HG03159 (cell line): ENCODE results near the gene SMC3.
"Not testable (repeated sequence)": the region's sequence is repeated elsewhere in the genome, so short reads cannot be mapped to it uniquely, and the experiment has no call there.

Source experiments
- ATAC-seq: cut with Tn5 transposase; IDR thresholded peaks from one replicate; pipeline ENCODE4 v1.9.1; 2021; ENCODE audit warnings: mild to moderate bottlenecking, moderate library complexity; ENCODE audit not compliant: unreplicated experiment

Gene SMC3

DNA sequence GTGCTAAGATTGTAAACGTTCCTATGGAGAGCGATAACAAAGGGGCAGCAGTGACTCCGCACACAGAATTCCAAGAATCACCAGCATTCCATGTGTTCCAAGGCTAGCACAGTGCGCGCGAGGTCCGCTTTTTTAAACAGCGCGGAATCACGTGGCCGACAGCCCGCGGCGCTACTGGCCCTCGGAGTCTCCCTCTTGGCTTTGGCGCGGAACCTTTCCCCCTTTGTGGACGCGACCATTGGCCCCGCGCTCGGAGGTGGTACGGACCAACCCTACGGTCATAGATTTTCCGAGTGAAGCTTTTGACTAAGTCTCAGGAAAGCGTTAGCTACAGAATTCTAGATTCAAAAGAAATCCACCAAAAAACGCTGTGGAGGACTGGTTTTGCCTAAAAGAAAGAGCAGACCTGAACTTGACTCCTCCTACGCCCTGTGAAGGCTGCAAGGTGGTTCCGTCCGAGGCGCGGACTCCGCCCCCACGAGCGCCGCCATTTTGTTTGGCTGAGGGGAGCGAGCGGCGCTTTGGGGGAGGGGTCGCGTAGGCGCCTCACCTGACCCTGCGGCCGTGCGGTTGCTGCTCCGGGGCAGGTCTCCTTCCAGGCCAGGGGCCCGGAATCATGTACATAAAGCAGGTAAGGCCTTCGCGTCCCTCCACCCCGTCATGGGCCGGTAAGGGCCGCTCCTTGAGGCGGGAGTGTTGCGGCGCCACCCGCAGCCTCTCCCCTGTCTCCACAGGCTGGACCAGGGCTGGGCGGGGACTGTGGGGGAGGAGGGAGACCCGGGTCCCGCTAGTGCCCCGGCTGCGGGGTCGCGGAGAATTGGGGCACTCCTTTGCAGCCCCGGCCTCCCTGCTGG lies at the start of gene SMC3:
Gene SMC3 (plus strand): TSS at position 495 of the 854 bp plus-strand sequence. CDS start 122 bp downstream, at position 617.
- peak; percentile 84 for ATAC-seq

DNA sequence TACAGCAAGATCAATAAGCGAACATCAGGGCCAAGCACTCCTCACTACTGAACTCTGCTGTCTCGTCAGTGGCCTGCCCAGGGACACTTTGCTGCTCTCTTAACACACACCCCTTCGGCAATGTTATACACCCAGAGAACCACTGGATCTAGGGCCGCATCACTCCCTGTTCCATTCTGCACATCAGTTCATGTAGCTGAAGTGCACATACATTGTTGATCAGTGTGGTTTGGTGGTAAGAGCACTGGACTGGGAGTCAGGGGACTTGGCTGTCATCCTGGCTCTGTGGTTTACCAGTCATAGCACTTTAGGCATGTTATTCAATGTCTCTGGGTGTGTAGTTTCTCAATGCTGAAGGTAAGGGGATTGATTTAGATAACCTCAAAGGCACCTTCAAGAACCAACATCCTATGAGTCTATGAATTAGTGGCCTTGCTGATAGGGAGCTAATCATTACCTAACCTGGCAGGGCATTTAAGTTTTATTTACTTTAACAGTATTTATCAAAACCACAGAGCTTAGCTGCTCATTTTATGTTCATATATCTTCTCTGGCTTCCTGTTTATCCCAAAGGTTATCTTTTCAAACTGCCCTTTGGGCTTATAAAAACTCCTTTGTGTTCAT lies 45.0 kb upstream of the SMC3 start:
- ATAC-seq: no peak

DNA sequence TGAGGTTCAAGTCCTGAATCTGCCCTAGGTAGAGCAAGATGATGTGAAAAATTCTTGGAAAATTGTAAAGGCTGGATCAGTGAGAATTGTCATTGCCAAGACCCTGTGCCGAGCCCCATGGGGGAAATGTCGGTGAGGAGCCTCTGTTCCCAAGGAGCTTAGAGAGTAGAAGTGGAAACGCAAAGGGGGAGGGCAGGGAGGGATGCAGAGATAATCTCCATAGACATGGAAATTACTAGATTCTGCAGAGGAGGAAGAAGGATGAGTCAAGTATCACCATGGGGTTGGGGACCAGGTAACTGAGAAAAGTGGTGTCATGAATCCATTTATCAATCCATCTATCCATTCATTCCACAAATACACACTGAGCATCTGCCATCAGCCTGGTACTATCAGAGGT lies 43.8 kb upstream of the SMC3 start:
- no peak for ATAC-seq

DNA sequence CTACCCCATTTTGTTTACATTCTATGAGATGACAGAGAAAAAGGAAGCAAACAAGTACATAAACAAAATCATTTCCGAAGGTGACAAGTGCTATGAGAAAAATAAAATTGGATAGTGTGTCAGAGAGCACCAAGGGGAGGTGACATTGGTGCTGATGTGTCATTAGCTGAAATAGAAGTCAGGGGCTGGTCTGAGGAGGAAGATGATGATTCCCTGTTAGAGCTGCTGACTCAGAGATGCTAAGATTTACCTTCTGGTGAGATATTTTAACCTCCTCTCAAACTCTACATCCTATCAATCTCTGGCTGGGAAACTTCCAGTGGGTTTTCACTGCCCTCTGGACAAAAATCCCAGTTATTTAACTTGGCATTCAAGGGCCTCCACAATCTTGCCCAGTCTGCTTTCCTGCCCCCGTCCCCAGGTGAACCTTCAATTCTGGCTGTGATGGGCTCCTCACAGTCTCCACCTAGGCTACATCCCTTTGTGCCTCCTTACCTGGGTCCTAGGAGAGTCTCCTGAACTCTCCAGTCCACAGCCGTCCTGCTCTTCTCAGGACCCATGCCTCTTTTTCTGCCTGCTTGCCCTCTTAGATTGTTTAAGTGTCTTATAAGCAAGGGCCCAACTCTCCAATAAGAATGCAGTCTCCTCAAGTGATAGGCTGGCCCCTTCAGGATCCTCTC lies 43.2 kb upstream of the SMC3 start:
- ATAC-seq: no peak

DNA sequence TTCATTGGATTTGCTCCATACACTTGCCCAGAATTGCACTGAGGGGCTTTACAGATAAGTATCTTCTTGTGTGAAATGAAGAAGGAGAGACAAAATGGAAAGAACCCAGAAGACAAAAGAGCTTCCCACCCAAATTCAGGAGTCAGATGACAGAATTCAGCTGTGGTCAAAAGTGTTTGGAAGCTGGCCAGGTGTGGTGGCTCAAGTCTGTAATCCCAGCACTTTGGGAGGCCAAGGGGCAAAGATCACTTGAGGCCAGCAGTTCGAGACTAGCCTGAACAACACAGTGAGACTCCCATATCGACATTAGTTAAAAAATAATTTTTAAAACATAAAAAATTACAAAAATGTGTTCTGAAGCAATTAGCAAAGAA lies 42.6 kb upstream of the SMC3 start:
- no peak for ATAC-seq

DNA sequence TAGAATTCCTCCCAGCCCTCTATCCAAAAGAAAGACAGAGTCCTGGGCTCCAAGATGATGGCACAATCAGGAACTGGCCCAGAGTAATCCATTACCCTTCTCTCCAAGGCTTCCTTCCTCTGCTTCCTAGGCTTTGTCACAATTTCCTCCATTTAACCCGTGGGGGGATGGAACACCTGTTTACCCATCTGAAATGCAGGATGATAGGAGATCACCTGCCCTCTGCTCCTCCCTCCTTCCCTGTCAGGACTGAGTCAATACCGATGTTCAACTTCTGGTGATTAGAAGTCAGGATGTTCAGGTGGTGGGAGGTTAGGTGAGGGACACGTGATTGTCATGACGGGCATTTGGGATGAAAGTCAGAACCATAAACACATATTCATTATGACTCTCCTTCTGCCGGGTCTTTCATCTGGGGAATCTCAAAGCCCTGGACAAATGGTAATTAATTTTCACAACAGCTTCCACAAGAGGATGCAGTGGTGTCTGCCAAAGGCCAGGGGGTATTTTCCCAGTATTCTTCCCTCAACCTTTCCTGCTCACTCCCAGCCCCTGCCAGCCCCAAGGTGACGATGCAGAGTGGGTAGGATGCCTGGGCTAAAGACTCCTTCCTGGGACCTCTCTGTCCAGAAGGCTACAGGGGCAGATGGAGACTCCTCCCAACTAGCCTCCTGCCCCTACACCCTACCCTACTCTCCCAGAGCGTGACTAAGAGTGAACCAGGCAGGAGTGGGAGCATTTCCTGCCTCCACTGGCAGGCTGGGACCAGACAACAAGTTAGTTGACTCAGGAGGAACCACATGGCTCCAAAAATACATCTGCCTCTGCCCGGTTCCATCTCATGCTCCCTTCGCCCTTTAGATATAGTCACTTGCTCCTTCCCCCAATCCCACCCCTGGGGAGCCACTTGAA lies 41.9 kb upstream of the SMC3 start:
- ATAC-seq: no peak

DNA sequence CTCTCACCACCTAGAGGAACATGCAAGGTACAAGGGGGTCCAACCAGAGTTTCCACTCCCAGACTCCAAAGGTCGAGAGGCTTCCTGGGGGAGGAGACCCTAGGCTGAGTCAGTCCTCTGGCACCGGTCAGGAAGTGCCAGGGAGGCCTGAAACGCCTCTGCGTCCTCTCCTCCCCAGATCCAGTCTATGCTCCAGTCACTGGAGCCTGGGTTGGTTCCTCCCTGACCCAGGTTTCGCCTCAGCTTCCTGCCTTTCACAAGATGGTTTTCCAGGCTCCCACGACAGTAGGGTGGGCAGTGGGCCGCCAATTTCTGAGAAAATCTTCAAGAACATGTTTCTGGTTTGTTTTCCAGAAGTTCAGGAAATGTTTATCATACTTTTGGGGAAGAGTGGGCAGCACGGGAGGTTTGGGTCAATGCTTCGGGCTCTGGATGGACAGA lies 39.7 kb upstream of the SMC3 start:
- no peak for ATAC-seq

DNA sequence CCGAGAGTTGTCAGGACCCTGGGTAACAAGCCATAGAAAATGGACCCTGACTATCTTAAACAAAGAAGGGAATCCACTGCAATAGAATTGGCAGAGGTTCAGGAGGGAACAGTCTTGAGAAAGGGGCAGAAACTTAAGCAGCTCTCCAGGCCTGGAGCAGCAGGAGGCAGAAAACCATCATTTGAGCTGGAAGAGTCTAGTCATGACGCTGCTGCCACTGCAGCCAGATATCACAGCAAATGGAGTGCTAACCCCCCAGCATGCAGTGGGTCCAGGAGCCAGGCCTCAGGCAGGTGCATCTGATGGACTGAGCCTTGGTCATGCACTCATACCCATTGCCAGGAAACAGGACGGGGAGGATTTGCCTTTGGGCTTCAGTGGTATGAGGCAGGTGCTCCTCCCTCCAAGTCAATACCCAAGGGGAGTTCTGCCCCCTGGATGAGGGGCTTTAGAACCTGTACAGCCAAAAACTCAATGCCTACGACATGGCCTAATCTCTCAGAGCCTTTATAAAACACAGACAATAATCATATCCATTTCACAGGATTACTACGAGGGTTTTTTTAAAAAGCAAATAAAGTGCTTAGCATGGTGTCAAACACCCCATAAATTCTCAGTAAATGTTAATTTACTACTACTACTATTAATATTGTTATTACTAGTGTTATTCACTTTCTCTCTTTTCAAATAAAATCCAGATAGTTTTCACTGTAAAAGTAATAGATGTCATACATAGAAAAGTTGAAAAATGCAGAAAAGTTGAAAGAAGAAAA lies 39.1 kb upstream of the SMC3 start:
- ATAC-seq: peak; percentile 15

DNA sequence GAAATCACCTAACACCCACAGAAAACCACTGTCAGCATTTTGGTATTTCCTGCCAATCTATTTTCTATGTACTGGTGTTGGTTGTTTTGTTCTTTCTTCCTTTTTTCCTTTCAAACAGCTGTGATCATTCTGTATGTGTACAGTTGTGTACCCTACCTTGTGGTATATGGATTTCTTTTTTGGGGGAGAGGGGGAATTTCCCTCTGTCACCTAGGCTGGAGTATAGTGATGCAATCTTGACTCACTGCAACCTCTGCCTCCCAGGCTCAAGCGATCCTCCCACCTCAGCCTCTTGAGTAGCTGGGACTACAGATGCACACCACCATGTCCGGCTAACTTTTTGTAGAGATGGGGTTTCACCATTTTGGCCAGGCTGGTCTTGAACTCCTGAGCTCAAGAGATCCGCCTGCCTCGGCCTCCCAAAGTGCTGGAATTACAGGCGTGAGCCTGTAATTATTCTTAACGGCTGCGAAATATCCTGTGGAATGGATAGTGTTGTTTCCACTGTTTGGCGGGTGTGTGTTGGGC lies 38.4 kb upstream of the SMC3 start:
- ATAC-seq: peak; percentile 56

DNA sequence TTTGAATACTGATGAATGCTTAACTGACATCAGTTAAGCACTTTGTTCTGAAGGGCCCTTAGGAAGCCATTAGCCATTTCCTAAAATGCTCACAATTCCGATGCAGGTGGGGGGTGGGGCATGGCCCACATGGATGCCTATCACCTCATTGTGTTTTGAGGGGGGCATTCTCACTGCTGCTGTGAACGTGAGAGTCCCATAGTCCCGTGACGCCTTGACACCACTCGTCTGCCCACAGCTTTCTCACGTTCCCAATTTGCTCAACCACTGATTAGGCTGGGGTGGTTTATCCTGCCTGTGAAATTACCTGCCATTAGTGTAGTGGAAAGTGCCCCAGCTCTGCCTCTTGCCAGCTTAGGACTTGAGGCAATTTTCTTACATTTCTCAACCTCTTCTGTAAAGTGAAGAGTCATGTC lies 37.9 kb upstream of the SMC3 start:
- ATAC-seq: no peak

DNA sequence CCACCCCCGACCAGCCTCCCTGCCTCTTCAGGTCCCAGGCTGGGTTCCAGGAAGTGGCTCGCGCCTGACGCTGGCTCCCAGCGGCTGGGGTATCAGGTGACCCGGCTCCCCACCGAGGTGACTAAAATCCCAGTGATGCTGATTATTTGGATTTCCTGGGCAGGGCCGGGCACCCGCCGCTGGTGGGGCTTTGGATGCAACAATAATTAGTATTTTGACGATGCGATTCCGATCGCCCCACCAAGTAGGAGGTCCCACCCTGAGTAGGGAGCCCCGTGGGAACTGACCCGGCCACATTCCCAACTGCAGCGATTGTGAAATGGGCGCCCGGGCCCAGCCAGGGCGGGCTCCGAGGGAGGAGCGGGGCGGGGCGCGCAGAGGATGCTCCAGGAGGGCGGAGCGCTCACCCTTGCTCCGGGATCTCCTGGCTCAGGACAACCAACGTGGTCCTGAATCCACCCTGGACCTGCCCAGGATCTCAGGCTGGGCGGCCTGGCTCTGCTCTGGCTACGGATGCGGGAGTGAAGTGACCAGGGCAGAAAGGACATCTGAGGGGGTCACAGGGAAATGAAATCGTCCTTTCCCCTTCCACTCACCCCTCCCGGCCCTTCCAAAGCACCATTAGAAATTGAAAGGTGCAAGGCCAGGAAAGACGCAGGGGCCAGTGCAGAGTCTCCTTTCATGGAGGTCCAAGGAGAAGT lies 37.2 kb upstream of the SMC3 start:
- ATAC-seq: no peak

DNA sequence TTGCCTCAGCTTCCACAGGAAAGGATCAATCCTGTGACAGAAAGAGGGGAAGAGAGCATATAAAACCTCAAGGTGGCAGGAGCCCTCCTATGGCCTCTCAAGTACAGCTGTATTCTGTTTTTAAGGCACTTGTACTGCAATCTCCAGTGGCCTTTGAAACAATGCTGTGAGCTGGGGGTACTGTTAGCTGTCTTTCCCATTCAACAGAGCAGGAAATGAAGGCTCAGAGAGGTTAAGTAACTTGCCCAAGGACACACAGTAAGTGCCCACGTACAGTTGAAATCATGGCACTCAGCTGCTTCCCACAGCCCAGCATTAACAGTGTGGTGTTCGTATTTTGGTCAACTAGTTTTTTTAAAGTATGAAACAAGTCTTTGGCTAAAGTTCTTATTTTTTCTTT lies 35.8 kb upstream of the SMC3 start:
- no peak for ATAC-seq

DNA sequence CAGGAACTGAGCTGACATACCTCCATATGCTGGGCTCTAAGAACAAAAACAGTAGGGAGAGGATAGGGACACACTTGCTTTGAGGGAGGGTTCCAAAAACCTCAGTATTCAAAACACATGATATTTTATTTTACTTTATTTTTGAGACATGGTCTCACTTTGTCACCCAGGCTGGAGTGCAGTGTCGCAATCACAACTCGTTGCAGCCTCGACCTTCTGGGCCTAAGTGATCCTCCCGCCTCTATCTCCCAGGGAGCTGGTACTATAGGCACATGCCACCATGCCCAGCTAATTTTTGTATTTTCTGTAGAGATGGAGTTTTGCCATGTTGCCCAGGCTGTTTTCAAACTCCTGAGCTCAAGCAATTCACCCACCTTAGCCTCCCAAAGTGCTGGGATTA lies 34.9 kb upstream of the SMC3 start:
- not testable (repeated sequence) for ATAC-seq

DNA sequence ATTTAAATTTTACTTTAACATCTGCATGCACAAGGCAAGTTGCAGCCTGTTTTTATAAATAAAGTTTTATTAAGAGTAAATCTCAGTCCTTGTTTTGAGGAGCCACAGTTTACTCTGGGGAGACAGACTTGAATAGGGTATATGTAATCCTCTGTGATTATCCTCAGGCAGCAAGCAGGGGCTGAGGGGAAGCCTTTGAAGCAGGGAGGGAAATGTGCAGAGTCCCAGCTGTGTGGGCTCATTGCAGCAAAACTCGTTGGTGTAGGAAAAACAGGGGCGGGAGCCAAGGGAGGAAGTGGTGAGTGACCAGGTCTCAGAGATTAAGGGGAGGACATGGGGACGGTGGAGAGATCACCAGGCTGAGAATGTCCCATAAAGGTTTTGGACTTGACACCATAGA lies 34.3 kb upstream of the SMC3 start:
- ATAC-seq: no peak

DNA sequence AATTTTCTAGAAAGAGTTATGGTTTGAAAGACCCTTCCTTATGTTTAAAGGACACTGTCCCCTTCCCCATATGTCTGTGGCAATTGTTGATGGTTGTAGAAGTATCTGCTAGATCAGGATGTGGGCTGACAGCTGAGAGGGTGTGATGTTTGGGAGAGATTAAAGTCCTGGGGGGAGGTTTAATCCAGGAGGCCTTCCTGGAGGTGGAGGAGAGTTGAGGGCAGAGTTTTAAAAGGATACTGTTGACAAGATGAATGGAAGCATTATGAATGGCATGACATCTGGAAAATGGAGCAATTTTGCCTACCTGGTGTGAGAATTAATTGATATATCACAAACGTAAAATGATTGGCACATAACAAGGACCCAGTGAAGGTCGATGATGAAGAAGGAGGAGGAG lies 32.9 kb upstream of the SMC3 start:
- ATAC-seq: no peak

DNA sequence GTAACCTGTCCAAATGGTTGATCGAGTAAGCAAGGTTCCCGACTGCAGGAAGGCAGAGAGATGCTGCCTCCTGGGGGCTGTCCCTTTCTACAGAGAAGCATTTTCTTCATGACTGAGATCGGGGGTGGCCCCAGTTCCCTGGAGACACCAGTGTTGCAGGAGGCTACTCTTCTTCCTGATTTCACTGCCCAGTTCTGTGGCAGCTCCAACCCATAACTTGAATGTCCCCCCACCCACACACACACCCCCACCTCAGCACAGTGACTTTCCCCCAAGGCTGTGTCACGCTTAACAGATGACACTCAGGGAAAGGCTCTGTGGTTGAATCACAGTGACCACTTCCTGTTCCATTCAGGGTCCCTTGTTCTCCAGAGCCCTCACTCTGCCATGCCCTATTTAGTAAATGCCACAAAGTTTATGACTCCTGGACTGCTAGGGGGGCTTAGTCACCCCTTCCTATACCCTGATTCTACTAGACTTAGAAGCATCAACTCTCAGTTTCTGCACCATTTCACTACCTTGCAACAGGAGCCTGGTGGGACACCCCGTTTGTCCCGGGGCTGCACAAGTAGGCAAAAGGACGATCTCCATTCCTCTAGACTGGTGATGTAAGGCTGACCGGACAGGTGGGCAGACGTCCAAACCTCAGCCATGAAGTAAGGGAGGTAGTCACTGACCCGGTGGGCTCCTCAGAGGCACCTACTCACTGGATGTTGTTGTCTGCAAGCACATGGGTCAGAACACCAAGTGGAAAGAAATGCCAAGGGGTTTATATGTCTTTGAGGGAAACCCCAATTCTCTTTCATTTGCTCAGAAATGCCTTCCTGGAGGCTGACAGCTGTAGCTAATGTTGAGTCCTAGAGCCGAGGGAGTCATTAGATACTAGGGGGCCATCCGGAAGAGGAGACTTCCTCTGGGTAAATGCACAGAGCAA lies 31.3 kb upstream of the SMC3 start:
- peak; percentile 78 for ATAC-seq

DNA sequence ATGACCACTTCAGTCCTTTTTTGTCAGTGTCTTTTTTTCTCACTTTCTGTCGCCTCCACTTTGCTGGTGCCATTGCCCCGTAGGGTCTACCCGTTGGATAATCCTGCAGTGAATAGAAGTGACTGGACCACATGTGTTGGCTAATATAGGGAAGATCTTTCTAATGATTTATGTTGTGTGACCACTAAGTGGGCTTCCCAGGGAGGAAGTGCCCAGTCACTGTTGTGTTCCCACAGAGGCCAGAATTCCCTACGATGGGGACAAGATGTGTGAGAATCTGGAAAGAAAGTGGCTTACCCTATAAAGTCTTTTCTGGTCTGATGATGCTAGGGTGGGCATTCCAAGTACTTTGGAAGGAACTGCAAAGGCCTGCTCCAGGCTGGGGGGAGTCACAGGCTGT lies 28.4 kb upstream of the SMC3 start:
- no peak for ATAC-seq

DNA sequence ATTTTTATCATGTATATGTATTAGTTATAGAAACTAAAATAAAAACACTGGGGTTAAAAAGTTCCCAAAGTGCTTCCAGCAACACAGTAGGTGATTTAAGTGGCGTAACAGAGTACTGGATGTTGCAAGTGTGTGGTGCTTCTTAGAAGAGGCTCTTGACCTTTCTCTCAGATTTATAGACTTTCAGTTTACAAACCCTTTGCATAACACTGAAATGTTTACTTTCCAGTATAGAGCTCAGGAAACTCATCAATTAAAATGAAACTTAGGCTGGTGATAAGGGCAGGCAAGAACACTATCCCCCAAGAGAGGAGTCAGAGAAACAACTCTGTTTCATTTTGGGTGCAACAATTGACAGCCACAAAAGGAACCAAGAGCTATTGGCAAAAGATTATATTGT lies 27.5 kb upstream of the SMC3 start:
- ATAC-seq: no peak
